G401 (cell line): ENCODE data around the gene COPG2. TPM values are rescaled to one million over a fixed set of nuclear protein-coding genes. Genes with fewer than 3 reads are reported as not detected.
"Not testable (repeated sequence)": the region's sequence is repeated elsewhere in the genome, so short reads cannot be mapped to it uniquely, and the experiment has no call there.

ENCODE experiments used
- DNase-seq: peaks from one replicate; pipeline ENCODE4 v3.0.0-alpha.2; 2015; ENCODE audit warnings: low spot score
- in situ Hi-C: cut with HindIII; loops from 2 replicates; pipeline ENCODE4 v1.10.0; 2016; ENCODE audit warnings: low sequenced_read_pairs, mixed read lengths
- total RNA-seq: library from RNA; depleted of rRNA; stranded (reverse); fragments of >200 nt; shearing (Covaris generic); gene quantifications from 2 replicates; pipeline ENCODE4 v1.2.3, GENCODE V29; 2014

The COPG2 gene
- total RNA-seq, 1 experiment from 2014 or later, result 43.6 TPM

GRCh38 chr7:130591464-130591863, 77.1 kb downstream of the COPG2 start:
- DNase-seq, in situ Hi-C loops: not testable (repeated sequence)

DNA sequence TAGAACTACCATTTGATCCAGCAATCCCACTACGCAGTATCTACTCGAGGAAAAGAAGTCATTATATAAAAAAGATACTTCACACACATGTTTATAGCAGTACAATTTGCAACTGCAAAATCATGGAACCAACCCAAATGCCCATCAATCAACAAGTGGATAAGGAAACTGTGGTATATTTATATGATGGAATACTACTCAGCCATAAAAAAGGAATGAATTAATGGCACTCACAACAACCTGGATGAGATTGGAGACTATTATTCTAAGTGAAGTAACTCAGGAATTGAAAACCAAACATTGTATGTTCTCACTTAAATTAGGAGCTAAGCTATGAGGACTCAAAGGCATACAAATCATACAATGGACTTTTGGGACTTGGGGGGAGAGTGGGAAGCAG, 82.6 kb downstream of the COPG2 start:
- in situ Hi-C loops, DNase-seq: not testable (repeated sequence)

- DNase-seq, in situ Hi-C loops: not testable (repeated sequence)
Measured at GRCh38 chr7:130575110-130575509, 93.4 kb downstream of the COPG2 start.

DNA sequence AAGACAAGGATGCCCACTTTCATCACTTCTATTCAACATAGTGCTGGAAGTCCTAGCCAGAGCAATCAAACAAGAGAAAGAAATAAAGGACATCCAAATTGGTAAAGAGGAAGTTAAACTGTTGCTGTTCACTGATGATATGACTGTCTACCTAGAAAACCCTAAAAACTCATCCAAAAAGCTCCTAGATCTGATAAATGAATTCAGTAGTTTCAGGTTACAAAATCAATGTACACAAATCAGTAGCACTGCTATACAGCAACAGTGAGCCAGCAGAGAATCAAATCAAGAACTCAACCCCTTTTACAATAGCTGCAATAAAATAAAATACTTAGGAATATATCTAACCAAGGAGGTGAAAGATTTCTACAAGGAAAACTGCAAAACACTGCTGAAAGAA, 98.4 kb downstream of the COPG2 start:
- DNase-seq, in situ Hi-C loops: not testable (repeated sequence)

- in situ Hi-C loops, result no loop called here
- DNase-seq, result no peak
Measured at GRCh38 chr7:130566898-130567280, 101.7 kb downstream of the COPG2 start.

DNA sequence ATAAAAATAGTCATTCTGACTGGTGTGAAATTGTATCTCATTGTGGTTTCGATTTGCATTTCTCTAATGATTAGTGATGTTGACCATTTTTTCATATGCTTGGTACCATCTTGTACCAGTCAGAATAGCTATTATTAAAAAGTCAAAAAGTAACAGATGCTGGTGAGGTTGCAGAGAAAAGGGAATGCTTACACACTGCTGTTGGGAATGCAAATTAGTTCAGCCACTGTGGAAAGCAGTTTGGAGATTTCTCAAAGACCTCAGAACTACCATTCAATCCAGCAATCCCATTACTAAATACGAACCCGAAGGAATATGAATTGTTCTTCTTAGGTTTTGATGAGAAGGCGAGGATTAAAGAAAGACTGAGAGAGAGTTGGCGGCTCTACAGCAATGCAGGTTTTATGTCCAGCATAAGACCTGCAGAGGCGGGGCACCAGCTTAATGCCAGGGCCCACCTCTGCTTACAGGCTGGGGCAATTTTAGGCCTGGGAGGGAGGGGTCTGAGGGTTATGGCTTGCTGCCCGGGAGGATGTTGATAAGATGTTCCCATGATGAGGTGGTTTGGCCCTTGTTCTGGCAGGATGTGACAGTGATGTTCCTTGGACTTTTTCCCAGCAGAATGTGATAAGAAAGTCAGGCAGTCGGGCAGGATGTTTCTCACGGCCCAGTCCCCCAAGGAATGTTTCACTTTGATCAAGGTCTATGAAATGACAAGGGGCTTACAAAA, 102.2 kb downstream of the COPG2 start:
- in situ Hi-C loops, result no loop called here
- no peak for DNase-seq

- in situ Hi-C loops, result no loop called here
- no peak for DNase-seq
Measured at GRCh38 chr7:130560972-130561371, 107.6 kb downstream of the COPG2 start.

- in situ Hi-C loops, result no loop called here
- DNase-seq, result no peak
Measured at GRCh38 chr7:130559184-130559583, 109.4 kb downstream of the COPG2 start.

- in situ Hi-C loops, result no loop called here
- DNase-seq, result no peak
Measured at GRCh38 chr7:130554481-130554880, 114.1 kb downstream of the COPG2 start.

DNA sequence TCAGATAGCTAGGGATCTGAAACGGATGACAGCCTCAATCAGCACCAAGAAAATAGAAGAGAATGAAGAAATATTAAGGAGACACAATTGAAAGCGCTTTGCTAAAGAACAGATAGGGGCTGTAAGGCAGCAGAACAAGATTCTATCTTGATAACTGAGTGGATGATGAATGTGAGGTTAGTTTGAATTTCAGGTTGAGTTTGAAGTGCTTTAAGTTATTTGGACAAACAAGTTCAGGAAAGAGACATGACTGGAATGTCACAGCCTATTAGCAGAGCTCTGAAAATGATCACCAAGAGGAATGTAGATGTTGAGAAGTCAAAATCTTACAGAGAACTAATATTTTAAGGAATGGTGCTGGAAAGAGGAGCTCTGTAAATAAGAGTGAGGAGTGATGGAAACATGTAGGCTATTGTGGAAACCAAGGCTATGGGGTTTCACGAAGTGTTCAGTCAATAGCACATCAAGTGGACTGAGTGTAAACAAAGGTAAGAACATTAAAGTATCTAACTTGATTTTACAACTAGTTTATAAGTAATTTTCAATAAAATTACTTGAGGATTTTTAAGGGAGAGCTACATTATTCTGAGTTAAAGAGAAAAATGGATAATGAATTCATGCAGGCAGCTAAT, 115.0 kb downstream of the COPG2 start:
- in situ Hi-C loops, result no loop called here
- no peak for DNase-seq

GRCh38 chr7:130544356-130544755, 124.2 kb downstream of the COPG2 start:
- in situ Hi-C loops, result no loop called here

GRCh38 chr7:130543487-130544010, 125.0 kb downstream of the COPG2 start:
- no peak for DNase-seq
- in situ Hi-C loops, result no loop called here

More at GRCh38 chr7:130544356-130544755, 124.2 kb downstream of the COPG2 start:
- no peak for DNase-seq

DNA sequence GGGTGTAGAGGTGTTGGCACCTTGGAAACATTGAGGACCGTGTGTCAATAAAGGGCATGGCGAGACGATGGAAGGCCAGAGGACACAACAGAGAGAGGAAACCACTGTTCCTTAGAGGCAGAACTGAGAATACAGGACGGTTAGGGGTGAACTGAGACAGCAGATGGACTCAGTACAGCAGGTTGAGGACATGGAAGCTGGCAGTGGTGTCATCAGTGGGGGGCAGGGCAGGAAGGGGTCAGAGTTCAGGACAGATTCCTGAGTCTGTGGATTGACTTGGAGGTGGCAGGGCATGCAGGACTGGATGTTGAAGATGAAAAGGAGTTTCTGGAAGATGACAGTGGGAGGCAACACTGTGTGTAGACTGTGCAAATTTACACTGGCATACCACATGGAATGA, 126.3 kb downstream of the COPG2 start:
- in situ Hi-C loops, DNase-seq: not testable (repeated sequence)

- DNase-seq, in situ Hi-C loops: not testable (repeated sequence)
Measured at GRCh38 chr7:130541287-130541686, 127.3 kb downstream of the COPG2 start.

DNA sequence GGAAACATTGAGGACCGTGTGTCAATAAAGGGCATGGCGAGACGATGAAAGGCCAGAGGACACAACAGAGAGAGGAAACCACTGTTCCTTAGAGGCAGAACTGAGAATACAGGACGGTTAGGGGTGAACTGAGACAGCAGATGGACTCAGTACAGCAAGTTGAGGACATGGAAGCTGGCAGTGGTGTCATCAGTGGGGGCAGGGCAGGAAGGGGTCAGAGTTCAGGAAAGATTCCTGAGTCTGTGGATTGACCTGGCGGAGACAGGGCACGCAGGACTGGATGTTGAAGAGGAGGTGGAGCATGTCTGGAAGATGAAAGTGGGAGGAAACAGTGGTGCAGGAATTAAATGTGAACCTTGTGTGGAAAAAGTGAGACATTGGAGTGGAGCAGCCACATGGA, 130.7 kb downstream of the COPG2 start:
- DNase-seq, in situ Hi-C loops: not testable (repeated sequence)

GRCh38 chr7:130529417-130529816, 139.1 kb downstream of the COPG2 start:
- in situ Hi-C loops, result no loop called here
- no peak for DNase-seq

DNA sequence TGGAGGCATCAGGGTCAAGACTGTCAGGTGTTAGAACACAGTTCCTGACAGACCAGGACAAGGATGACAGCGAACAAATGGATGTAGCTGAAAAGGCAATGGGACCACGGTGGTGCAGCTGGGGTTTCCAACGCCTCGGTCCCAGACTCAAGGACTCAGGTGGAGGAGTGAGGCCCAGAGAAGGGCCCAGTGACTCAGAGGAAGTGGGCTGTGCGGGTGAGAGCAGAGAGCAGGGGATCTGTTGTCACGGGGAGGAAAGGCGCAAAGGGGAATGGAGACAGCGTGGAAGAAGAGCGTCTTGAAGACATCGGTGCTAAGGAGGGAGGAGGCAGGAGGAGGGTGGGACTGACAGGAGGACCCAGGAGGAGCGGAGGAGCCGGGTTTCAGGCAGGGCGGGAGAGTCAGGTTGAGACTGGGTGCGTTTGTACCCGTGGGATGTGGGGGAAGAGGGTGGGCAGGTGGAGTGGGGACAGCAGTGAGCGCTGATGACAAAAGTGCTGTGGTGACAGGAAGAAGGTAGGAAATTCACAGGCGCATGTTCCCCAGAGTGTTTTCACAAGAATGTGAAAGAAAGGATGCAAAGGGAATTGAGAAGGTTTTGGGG, 140.7 kb downstream of the COPG2 start:
- DNase-seq, in situ Hi-C loops: not testable (repeated sequence)

DNA sequence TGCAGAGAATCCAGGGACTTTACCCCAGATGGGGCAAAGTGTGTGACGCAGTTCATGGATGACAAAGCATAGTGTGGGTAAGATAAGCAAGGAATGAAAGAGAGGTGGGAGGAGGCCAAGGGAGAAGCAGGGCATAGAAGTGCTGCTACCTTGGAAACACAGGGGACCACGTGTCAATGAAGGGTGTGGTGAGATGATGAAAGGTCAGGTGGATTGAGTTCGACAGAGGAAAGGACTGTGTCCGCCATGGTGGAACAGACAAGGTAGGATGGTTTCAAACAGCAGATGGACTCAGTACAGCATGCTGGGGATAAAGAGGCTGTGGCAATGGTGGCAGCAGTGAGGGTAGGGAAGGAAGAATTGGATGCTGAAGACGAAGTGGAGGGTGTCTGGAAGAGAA, 143.9 kb downstream of the COPG2 start:
- in situ Hi-C loops, result no loop called here
- DNase-seq, result no peak

DNA sequence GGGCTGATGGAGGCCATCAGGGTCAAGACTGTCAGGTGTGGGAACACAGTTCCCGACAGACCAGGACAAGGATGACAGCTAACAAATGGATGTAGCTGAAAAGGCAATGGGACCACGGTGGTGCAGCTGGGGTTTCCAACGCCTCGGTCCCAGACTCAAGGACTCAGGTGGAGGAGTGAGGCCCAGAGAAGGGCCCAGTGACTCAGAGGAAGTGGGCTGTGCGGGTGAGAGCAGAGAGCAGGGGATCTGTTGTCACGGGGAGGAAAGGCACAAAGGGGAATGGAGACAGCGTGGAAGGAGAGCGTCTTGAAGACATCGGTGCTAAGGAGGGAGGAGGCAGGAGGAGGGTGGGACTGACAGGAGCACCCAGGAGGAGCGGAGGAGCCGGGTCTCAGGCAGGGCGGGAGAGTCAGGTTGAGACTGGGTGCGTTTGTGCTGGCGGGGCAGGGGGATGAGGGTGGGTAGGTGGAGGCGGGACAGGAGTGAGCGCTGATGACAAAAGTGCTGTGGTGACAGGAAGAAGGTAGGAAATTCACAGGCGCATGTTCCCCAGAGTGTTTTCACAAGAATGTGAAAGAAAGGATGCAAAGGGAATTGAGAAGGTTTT, 144.9 kb downstream of the COPG2 start:
- in situ Hi-C loops, DNase-seq: not testable (repeated sequence)
